Measurements from ENCODE around the gene ADAM30.

The ADAM30 gene

GRCh38 chr1:119906927-119907652 lies 10.8 kb upstream of the ADAM30 start:
- H3K4ac ChIP-seq (ENCODE audit: low read depth, low read length) = no peak overlapping the region
- no peak for DNase-seq
- no CpG with 5 or more reads among the region's 4 CpGs for WGBS (ENCODE audit: extremely low coverage, insufficient coverage, low lambda C conversion rate)

GRCh38 chr1:119903443-119903835 lies 7.1 kb upstream of the ADAM30 start:
- Histone ChIP-seq H2BK120ac (ENCODE audit: low read depth, low read length) (no peak overlapping the region), H3K36me3 (ENCODE audit: control insufficient read depth, insufficient read depth, low read length) (no peaks in the 10 kb centered on the region), H2BK5ac (ENCODE audit: low read length) (no peak overlapping the region), H3K18ac (ENCODE audit: low read length) (no peak overlapping the region), H4K8ac (ENCODE audit: low read depth, low read length) (no peak overlapping the region), H3K27me3 (ENCODE audit: insufficient read depth, low read length, poor library complexity) (no peaks in the 10 kb centered on the region), H2BK15ac (replicated peaks; ENCODE audit: low read depth) (no peak overlapping the region), H3K4me2 (ENCODE audit: low read length) (no peak overlapping the region), H4K5ac (ENCODE audit: low read length) (no peak overlapping the region), H3K4me3 (ENCODE audit: low read length) (no peak overlapping the region), H3K23ac (ENCODE audit: low read length) (no peak overlapping the region), H3K27ac (ENCODE audit: low read depth, low read length) (no peak overlapping the region), H2AK5ac (ENCODE audit: low read length) (no peak overlapping the region), H3K4me1 (ENCODE audit: control insufficient read depth, low read depth, low read length) (no peaks in the 10 kb centered on the region), H3K79me2 (ENCODE audit: control insufficient read depth, insufficient read depth, low read length) (no peaks in the 10 kb centered on the region), H3K56ac (ENCODE audit: low read length) (no peak overlapping the region), H3K79me1 (ENCODE audit: low read length) (no peaks in the 10 kb centered on the region), H3K4ac (ENCODE audit: low read depth, low read length) (no peak overlapping the region), H3K9ac (ENCODE audit: low read length) (no peak overlapping the region)
- DNase-seq = no peak

More at GRCh38 chr1:119906927-119907652, 10.8 kb upstream of the ADAM30 start:
- no peak overlapping the region for H3K9ac ChIP-seq (ENCODE audit: low read length)
- H2BK120ac ChIP-seq (ENCODE audit: low read depth, low read length) = no peak overlapping the region
- no peaks in the 10 kb centered on the region for H3K79me2 ChIP-seq (ENCODE audit: control insufficient read depth, insufficient read depth, low read length)
- peaks cover 2% of the 10 kb centered on the region for H3K4me1 ChIP-seq (ENCODE audit: control insufficient read depth, low read depth, low read length)
- no peak overlapping the region for H3K4me3 ChIP-seq (ENCODE audit: low read length)
- H4K8ac ChIP-seq (ENCODE audit: low read depth, low read length) = no peak overlapping the region
- no peak overlapping the region for H3K18ac ChIP-seq (ENCODE audit: low read length)
- H3K23ac ChIP-seq (ENCODE audit: low read length) = no peak overlapping the region
- no peak overlapping the region for H2AK5ac ChIP-seq (ENCODE audit: low read length)
- no peaks in the 10 kb centered on the region for H3K36me3 ChIP-seq (ENCODE audit: control insufficient read depth, insufficient read depth, low read length)
- H3K4me2 ChIP-seq (ENCODE audit: low read length) = no peak overlapping the region
- no peak overlapping the region for H4K5ac ChIP-seq (ENCODE audit: low read length)
- no peak overlapping the region for H2BK15ac ChIP-seq (replicated peaks; ENCODE audit: low read depth)
- H2BK5ac ChIP-seq (ENCODE audit: low read length) = no peak overlapping the region
- no peaks in the 10 kb centered on the region for H3K27me3 ChIP-seq (ENCODE audit: insufficient read depth, low read length, poor library complexity)
- H3K79me1 ChIP-seq (ENCODE audit: low read length) = no peaks in the 10 kb centered on the region
- no peak overlapping the region for H3K27ac ChIP-seq (ENCODE audit: low read depth, low read length)
- H3K56ac ChIP-seq (ENCODE audit: low read length) = no peak overlapping the region

- Histone ChIP-seq H3K4me2 (ENCODE audit: low read length) (no peak overlapping the region), H2BK5ac (ENCODE audit: low read length) (no peak overlapping the region), H3K23ac (ENCODE audit: low read length) (no peak overlapping the region), H3K27me3 (ENCODE audit: insufficient read depth, low read length, poor library complexity) (no peaks in the 10 kb centered on the region), H2AK5ac (ENCODE audit: low read length) (no peak overlapping the region), H3K4me3 (ENCODE audit: low read length) (no peak overlapping the region), H2BK15ac (replicated peaks; ENCODE audit: low read depth) (no peak overlapping the region), H3K36me3 (ENCODE audit: control insufficient read depth, insufficient read depth, low read length) (no peaks in the 10 kb centered on the region), H3K4ac (ENCODE audit: low read depth, low read length) (no peak overlapping the region), H4K8ac (ENCODE audit: low read depth, low read length) (no peak overlapping the region), H3K27ac (ENCODE audit: low read depth, low read length) (peak overlapping the region; percentile 7), H3K9ac (ENCODE audit: low read length) (no peak overlapping the region), H3K18ac (ENCODE audit: low read length) (no peak overlapping the region), H3K79me1 (ENCODE audit: low read length) (no peaks in the 10 kb centered on the region), H2BK120ac (ENCODE audit: low read depth, low read length) (no peak overlapping the region), H3K4me1 (ENCODE audit: control insufficient read depth, low read depth, low read length) (no peaks in the 10 kb centered on the region), H3K79me2 (ENCODE audit: control insufficient read depth, insufficient read depth, low read length) (no peaks in the 10 kb centered on the region), H3K56ac (ENCODE audit: low read length) (no peak overlapping the region), H4K5ac (ENCODE audit: low read length) (no peak overlapping the region)
- no CpG with 5 or more reads among the region's 4 CpGs for WGBS (ENCODE audit: extremely low coverage, insufficient coverage, low lambda C conversion rate)
- no peak for DNase-seq
Observed at GRCh38 chr1:119902775-119903442, 6.6 kb upstream of the ADAM30 start.

- H2BK5ac ChIP-seq (ENCODE audit: low read length) = no peak overlapping the region
- H3K4ac ChIP-seq (ENCODE audit: low read depth, low read length) = no peak overlapping the region
- H3K4me1 ChIP-seq (ENCODE audit: control insufficient read depth, low read depth, low read length) = no peaks in the 10 kb centered on the region
- WGBS (ENCODE audit: extremely low coverage, insufficient coverage, low lambda C conversion rate) = no CpG with 5 or more reads among the region's 3 CpGs
- no peak overlapping the region for H2BK120ac ChIP-seq (ENCODE audit: low read depth, low read length)
- H3K9ac ChIP-seq (ENCODE audit: low read length) = no peak overlapping the region
- no peaks in the 10 kb centered on the region for H3K36me3 ChIP-seq (ENCODE audit: control insufficient read depth, insufficient read depth, low read length)
- no peak overlapping the region for H4K5ac ChIP-seq (ENCODE audit: low read length)
- H3K18ac ChIP-seq (ENCODE audit: low read length) = no peak overlapping the region
- H3K56ac ChIP-seq (ENCODE audit: low read length) = no peak overlapping the region
- H4K8ac ChIP-seq (ENCODE audit: low read depth, low read length) = no peak overlapping the region
- no peak overlapping the region for H2BK15ac ChIP-seq (replicated peaks; ENCODE audit: low read depth)
- H3K4me3 ChIP-seq (ENCODE audit: low read length) = no peak overlapping the region
- no peak overlapping the region for H3K23ac ChIP-seq (ENCODE audit: low read length)
- H3K79me1 ChIP-seq (ENCODE audit: low read length) = no peaks in the 10 kb centered on the region
- no peak for DNase-seq
- no peak overlapping the region for H3K27ac ChIP-seq (ENCODE audit: low read depth, low read length)
- H3K27me3 ChIP-seq (ENCODE audit: insufficient read depth, low read length, poor library complexity) = no peaks in the 10 kb centered on the region
- H3K79me2 ChIP-seq (ENCODE audit: control insufficient read depth, insufficient read depth, low read length) = no peaks in the 10 kb centered on the region
- H2AK5ac ChIP-seq (ENCODE audit: low read length) = no peak overlapping the region
- H3K4me2 ChIP-seq (ENCODE audit: low read length) = no peak overlapping the region
Observed at GRCh38 chr1:119898981-119899720, 2.8 kb upstream of the ADAM30 start.

- no peak overlapping the region for H3K4me2 ChIP-seq (ENCODE audit: low read length)
Observed at GRCh38 chr1:119898530-119898929, 2.2 kb upstream of the ADAM30 start.

More at GRCh38 chr1:119898530-119898929, 2.2 kb upstream of the ADAM30 start:
- H3K27me3 ChIP-seq (ENCODE audit: insufficient read depth, low read length, poor library complexity) = no peaks in the 10 kb centered on the region
- H2BK120ac ChIP-seq (ENCODE audit: low read depth, low read length) = no peak overlapping the region
- no peak overlapping the region for H4K5ac ChIP-seq (ENCODE audit: low read length)
- no peak overlapping the region for H3K18ac ChIP-seq (ENCODE audit: low read length)
- no peak for DNase-seq
- no peaks in the 10 kb centered on the region for H3K4me1 ChIP-seq (ENCODE audit: control insufficient read depth, low read depth, low read length)
- H2BK5ac ChIP-seq (ENCODE audit: low read length) = no peak overlapping the region
- no CpG with 5 or more reads among the region's 2 CpGs for WGBS (ENCODE audit: extremely low coverage, insufficient coverage, low lambda C conversion rate)
- H3K79me1 ChIP-seq (ENCODE audit: low read length) = no peaks in the 10 kb centered on the region
- H3K4ac ChIP-seq (ENCODE audit: low read depth, low read length) = no peak overlapping the region
- H3K4me3 ChIP-seq (ENCODE audit: low read length) = no peak overlapping the region
- H2BK15ac ChIP-seq (replicated peaks; ENCODE audit: low read depth) = no peak overlapping the region
- H3K9ac ChIP-seq (ENCODE audit: low read length) = no peak overlapping the region
- H4K8ac ChIP-seq (ENCODE audit: low read depth, low read length) = no peak overlapping the region
- H3K79me2 ChIP-seq (ENCODE audit: control insufficient read depth, insufficient read depth, low read length) = no peaks in the 10 kb centered on the region
- H3K23ac ChIP-seq (ENCODE audit: low read length) = no peak overlapping the region
- H3K56ac ChIP-seq (ENCODE audit: low read length) = no peak overlapping the region
- H3K27ac ChIP-seq (ENCODE audit: low read depth, low read length) = no peak overlapping the region
- H3K36me3 ChIP-seq (ENCODE audit: control insufficient read depth, insufficient read depth, low read length) = no peaks in the 10 kb centered on the region
- no peak overlapping the region for H2AK5ac ChIP-seq (ENCODE audit: low read length)
